Measurements from ENCODE around the gene DDIT3. TPM values are rescaled to one million over a fixed set of nuclear protein-coding genes. Genes with fewer than 3 reads are reported as not detected.

The DDIT3 gene
- total RNA-seq, 1 donor from 2014 or later = 17.7 TPM

- no peak for TF ChIP-seq CTCF (conservative IDR thresholded peaks at IDR 0.05)
- H3K27ac Mint-ChIP-seq = no peak overlapping the region
- DNase-seq (ENCODE audit: extremely low spot score, unreplicated experiment) = no peak
These were observed 33.2 kb downstream of the DDIT3 start for GRCh38 chr12:57487055-57487596.

GRCh38 chr12:57485695-57486094 is 34.6 kb downstream of the DDIT3 start:
- H3K36me3 Mint-ChIP-seq = peaks cover 11% of the 10 kb centered on the region
- H3K27ac Mint-ChIP-seq = no peak overlapping the region
- H3K4me3 Mint-ChIP-seq = no peak overlapping the region
- no peak for DNase-seq (ENCODE audit: extremely low spot score, unreplicated experiment)
- no peaks in the 10 kb centered on the region for H3K9me3 Mint-ChIP-seq
- H3K27me3 Mint-ChIP-seq = peaks cover 17% of the 10 kb centered on the region
- H3K4me1 Mint-ChIP-seq (ENCODE audit: unreplicated experiment) = peaks cover 23% of the 10 kb centered on the region
- no peak for TF ChIP-seq CTCF (conservative IDR thresholded peaks at IDR 0.05)

More at GRCh38 chr12:57487055-57487596, 33.2 kb downstream of the DDIT3 start:
- Mint-ChIP-seq H3K4me3 (peak overlapping the region; percentile 100), H3K4me1 (ENCODE audit: unreplicated experiment) (peaks cover 20% of the 10 kb centered on the region), H3K27me3 (peaks cover 6% of the 10 kb centered on the region), H3K9me3 (no peaks in the 10 kb centered on the region), H3K36me3 (peaks cover 17% of the 10 kb centered on the region)

GRCh38 chr12:57483466-57483865 is 36.8 kb downstream of the DDIT3 start:
- Mint-ChIP-seq H3K4me3 (no peak overlapping the region), H3K9me3 (no peaks in the 10 kb centered on the region), H3K27me3 (peaks cover 37% of the 10 kb centered on the region), H3K36me3 (peaks cover 4% of the 10 kb centered on the region), H3K27ac (peak overlapping the region; percentile 30), H3K4me1 (ENCODE audit: unreplicated experiment) (peaks cover 16% of the 10 kb centered on the region)
- TF ChIP-seq CTCF (conservative IDR thresholded peaks at IDR 0.05) = no peak
- no peak for DNase-seq (ENCODE audit: extremely low spot score, unreplicated experiment)

GRCh38 chr12:57481671-57482070 is 38.6 kb downstream of the DDIT3 start:
- H3K36me3 Mint-ChIP-seq = no peaks in the 10 kb centered on the region
- TF ChIP-seq CTCF (conservative IDR thresholded peaks at IDR 0.05) = no peak
- peaks cover 10% of the 10 kb centered on the region for H3K4me1 Mint-ChIP-seq (ENCODE audit: unreplicated experiment)
- no peak overlapping the region for H3K4me3 Mint-ChIP-seq
- H3K27me3 Mint-ChIP-seq = peaks cover 55% of the 10 kb centered on the region
- DNase-seq (ENCODE audit: extremely low spot score, unreplicated experiment) = no peak
- H3K27ac Mint-ChIP-seq = no peak overlapping the region
- H3K9me3 Mint-ChIP-seq = no peaks in the 10 kb centered on the region

GRCh38 chr12:57479376-57480115 is 40.8 kb downstream of the DDIT3 start, which contains the start of gene ARHGAP9:
Gene ARHGAP9, minus strand, starts transcription at chr12:57479866. Its CDS starts 460 bp downstream, at chr12:57479406.
- DNase-seq (ENCODE audit: extremely low spot score, unreplicated experiment) = no peak
- no peak for TF ChIP-seq CTCF (conservative IDR thresholded peaks at IDR 0.05)
- Mint-ChIP-seq H3K4me1 (ENCODE audit: unreplicated experiment) (peaks cover 10% of the 10 kb centered on the region), H3K9me3 (no peaks in the 10 kb centered on the region), H3K36me3 (no peaks in the 10 kb centered on the region), H3K27me3 (peaks cover 76% of the 10 kb centered on the region), H3K4me3 (no peak within 1 kb of the TSS), H3K27ac (no peak within 1 kb of the TSS)
